ENCODE data around the gene CYB561D1.
"Not testable (repeated sequence)": the region's sequence is repeated elsewhere in the genome, so short reads cannot be mapped to it uniquely, and the experiment has no call there.

CYB561D1 gene

DNA sequence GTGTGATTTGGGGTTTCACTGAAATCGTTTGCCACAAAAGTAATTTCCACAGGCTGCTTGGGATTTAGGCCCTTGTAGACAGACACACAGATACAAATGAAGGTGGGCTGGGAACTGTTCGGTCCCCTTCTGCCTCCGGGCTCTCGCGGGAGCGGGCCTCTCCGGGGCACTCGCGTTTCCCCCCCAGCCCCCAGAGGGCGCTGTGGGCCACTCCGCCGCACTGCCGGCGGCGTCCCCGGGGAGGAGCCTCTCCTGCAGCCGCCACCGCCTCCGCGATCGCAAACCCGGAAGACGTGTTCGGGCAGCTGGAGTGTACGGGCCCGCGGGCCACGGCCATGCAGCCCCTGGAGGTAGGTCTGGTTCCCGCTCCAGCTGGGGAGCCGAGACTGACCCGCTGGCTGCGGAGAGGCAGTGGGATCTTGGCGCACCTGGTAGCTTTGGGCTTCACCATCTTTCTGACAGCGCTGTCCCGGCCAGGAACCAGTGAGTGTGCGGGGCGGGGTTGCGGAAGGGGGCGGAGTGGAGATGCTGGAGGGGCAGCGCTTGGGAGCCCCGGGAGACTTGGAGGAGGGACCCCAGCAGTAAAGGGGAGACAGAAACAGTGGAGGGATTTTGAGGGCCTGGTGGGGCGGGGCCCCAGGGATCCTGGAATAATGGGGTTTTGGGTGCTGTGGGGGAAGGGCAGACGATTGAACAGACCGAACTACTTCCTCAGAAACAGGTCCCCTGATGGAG is at the start of gene CYB561D1:
Gene CYB561D1, plus strand, starts transcription at position 290 of the 735 bp plus-strand sequence. Its CDS starts 46 bp downstream, at position 336.
- DNase-seq = peak; percentile 32 to 94 (median 77)

DNA sequence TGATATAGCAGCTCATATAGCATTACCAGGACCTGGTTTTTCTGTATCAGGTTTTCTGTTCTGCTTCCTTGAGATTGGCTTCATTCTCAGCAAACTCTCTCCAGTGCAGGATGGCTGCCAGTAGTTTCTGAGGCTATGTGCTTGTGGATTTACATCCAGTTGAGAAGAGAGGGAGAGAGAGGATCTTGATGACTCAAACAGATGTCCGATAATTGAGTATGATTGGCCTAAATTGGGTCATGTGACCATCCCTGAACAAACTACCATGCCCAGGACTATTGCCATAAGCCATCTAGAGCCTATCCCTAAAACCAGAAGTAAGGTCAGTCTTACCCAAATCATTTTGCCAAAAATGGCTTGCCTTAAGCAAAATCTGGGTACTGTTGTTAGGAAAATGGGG is 49.5 kb upstream of the CYB561D1 start:
- DNase-seq = no peak

- DNase-seq = not testable (repeated sequence)
Measured at GRCh38 chr1:109445949-109446695, 47.8 kb upstream of the CYB561D1 start.

GRCh38 chr1:109447524-109447923 is 46.4 kb upstream of the CYB561D1 start:
- DNase-seq = no peak

- no peak for DNase-seq
Measured at GRCh38 chr1:109454497-109455133, 39.3 kb upstream of the CYB561D1 start.

- DNase-seq = no peak
Measured at GRCh38 chr1:109457819-109458218, 36.1 kb upstream of the CYB561D1 start.

GRCh38 chr1:109466125-109466451 is 27.8 kb upstream of the CYB561D1 start:
- DNase-seq = no peak

- peak in 22 of 51 donors; percentile 3 to 57 (median 26) for DNase-seq
Measured at GRCh38 chr1:109466452-109467300, 27.2 kb upstream of the CYB561D1 start, which contains the start of gene SYPL2. Gene SYPL2, plus strand, starts transcription at chr1:109466546. Its CDS starts 298 bp downstream, at chr1:109466844.

- no peak for DNase-seq
Measured at GRCh38 chr1:109467301-109467777, 26.6 kb upstream of the CYB561D1 start.

- DNase-seq = no peak
Measured at GRCh38 chr1:109468061-109468460, 25.8 kb upstream of the CYB561D1 start.

GRCh38 chr1:109468903-109469302 is 25.0 kb upstream of the CYB561D1 start:
- no peak for DNase-seq

- DNase-seq = no peak
Measured at GRCh38 chr1:109470245-109470644, 23.6 kb upstream of the CYB561D1 start.

DNA sequence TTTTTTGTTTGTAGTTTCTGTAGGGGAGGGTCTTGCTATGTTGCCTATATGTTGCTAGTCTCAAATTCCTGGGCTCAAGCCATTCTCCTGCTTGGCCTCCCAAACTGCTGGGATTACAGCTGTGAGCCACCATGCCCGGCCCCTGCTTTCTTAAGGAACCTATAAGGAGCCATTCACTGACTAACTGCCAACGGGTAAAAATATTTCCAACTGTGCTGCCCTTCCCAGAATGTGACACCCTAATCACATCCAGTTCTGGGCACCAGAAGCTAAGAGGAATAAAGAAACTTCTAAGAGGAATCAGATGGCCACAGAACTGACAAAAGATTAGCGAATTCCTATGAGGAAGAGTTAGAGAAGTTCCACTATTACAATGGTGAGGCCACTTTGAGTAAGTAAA is 21.1 kb upstream of the CYB561D1 start:
- DNase-seq = no peak

- not testable (repeated sequence) for DNase-seq
Measured at GRCh38 chr1:109473284-109474057, 20.4 kb upstream of the CYB561D1 start.

GRCh38 chr1:109474697-109475096 is 19.2 kb upstream of the CYB561D1 start:
- no peak for DNase-seq

DNA sequence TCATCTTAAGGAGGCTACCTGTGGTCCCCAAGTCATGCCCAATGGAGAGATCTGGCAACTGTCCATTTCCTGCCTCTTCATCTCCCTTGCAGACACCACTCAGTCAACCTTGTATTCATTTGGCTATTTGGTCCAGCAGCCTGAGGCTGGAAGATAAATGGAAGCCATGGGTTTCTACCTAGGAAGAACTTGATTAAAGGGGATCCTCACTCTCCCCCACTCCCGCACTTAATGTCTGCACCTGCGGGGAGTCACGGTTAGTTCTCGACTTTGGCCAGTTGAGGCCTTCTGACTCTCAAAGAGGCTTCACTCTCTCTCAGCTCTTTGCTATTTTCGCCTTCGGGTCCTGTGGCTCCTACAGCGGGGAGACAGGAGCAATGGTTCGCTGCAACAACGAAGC is 18.6 kb upstream of the CYB561D1 start:
- DNase-seq = no peak

DNA sequence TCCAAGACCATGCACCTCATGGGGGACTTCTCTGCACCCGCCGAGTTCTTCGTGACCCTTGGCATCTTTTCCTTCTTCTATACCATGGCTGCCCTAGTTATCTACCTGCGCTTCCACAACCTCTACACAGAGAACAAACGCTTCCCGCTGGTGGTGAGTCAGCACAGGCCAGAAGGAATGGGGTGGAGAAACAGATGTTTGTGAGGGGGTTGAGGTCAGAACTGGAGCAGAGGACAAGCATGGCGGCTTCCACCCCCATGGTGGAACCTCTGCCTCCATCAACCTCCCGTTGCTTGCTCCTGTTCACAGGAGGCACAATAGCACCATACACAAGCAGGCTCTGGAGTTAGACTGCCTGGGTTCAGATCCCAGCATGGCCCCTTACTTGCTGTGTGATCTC is 17.1 kb upstream of the CYB561D1 start:
- DNase-seq = no peak

GRCh38 chr1:109477821-109478220 is 16.1 kb upstream of the CYB561D1 start:
- no peak for DNase-seq

- DNase-seq = no peak
Measured at GRCh38 chr1:109478806-109479205, 15.1 kb upstream of the CYB561D1 start.

DNA sequence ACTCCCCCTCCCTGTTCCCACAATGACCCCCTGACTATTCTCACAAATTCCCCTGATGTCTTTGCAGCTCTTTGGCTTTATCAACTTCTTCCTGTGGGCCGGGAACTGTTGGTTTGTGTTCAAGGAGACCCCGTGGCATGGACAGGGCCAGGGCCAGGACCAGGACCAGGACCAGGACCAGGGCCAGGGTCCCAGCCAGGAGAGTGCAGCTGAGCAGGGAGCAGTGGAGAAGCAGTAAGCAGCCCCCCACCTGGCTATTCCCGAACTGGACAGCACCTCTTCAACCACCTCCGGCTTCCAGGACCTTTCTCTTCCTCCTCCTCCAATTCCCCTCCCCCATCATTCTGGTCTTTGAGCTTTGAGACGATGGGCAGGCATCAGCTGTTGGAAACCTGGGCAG is 14.6 kb upstream of the CYB561D1 start:
- no peak for DNase-seq

GRCh38 chr1:109479901-109480300 is 14.0 kb upstream of the CYB561D1 start:
- no peak for DNase-seq

Measured in hypothalamus (tissue), 51 donors.